Ishikawa (cell line): Measurements from ENCODE around the gene PARN.

Experiments
- CEBPB ChIP-seq: IDR thresholded peaks from 2 replicates; pipeline ENCODE4 v1.6.1; 2012
- EP300 ChIP-seq: IDR thresholded peaks from 2 replicates; pipeline ENCODE4 v1.6.1; 2012; ENCODE audit warnings: borderline replicate concordance
- MAX ChIP-seq: IDR thresholded peaks from 2 replicates; pipeline ENCODE4 v1.6.1; 2012
- REST ChIP-seq: IDR thresholded peaks from 2 replicates; pipeline ENCODE4 v1.6.1; 2012; ENCODE audit warnings: low read depth, mild to moderate bottlenecking
- TCF12 ChIP-seq: IDR thresholded peaks from 2 replicates; pipeline ENCODE4 v1.6.1; 2012; ENCODE audit warnings: low read depth

GRCh38 chr16:14609716-14610115, 20.3 kb downstream of the PARN start:
- no peak for TF ChIP-seq MAX
- no peak for TF ChIP-seq EP300
- no peak for TF ChIP-seq REST
- no peak for TF ChIP-seq TCF12
- TF ChIP-seq CEBPB, result no peak
